SK-N-SH (cell line): ENCODE results near the gene AP4S1. TPM values are rescaled to one million over a fixed set of nuclear protein-coding genes. Genes with fewer than 3 reads are reported as not detected.

ENCODE experiments used
- CTCF ChIA-PET: fragments of 300-600, 350-600 bp; formaldehyde crosslinking; extraction: SDS; loops from one replicate; lab custom pipeline; 2021; lab: Yijun Ruan, JAX
- POLR2A ChIA-PET: fragments of 350-600 bp; sonication (Branson Sonifier 250); formaldehyde crosslinking; extraction: SDS; loops from one replicate; lab custom pipeline; 2020; ENCODE audit warnings: antibody characterized with exemption, inconsistent platforms; lab: Yijun Ruan, JAX
- DNase-seq: peaks from one replicate; pipeline ENCODE4 v3.0.0; 2012
- H2AFZ ChIP-seq: fragments of 200-600 bp; sonication (generic); 2 replicates; pipeline ENCODE4 v1.8.1; 2016; ENCODE audit warnings: antibody characterized with exemption, mild to moderate bottlenecking, low read depth
- H3F3A ChIP-seq: fragments of 200-600 bp; sonication (generic); replicated peaks from 2 replicates; pipeline ENCODE3; 2016; ENCODE audit warnings: antibody characterized with exemption, mild to moderate bottlenecking; ENCODE audit not compliant: insufficient read depth
- H3K27ac ChIP-seq, 2 experiments: fragments of 200-500 bp in 1 of 2; fragments of 200-600 bp in 1 of 2; sonication (Bioruptor generic) in 1 of 2; sonication (generic), shearing (Covaris generic) in 1 of 2; 2 replicates each; pipeline versions ENCODE4 v1.5.1 to v1.6.1; 2014 to 2016; ENCODE audit warnings: low read depth in 2 of 2, inconsistent platforms in 1 of 2, low read length in 1 of 2, mild to moderate bottlenecking in 1 of 2, mixed read lengths in 1 of 2
- H3K27me3 ChIP-seq: fragments of 200-600 bp; sonication (generic), shearing (Covaris generic); 2 replicates; pipeline ENCODE4 v1.6.1; 2016; ENCODE audit warnings: mixed run types; ENCODE audit not compliant: insufficient read depth
- H3K36me3 ChIP-seq, 2 experiments: fragments of 200-500 bp in 1 of 2; fragments of 200-600 bp in 1 of 2; sonication (Bioruptor generic) in 1 of 2; sonication (generic) in 1 of 2; replicated peaks in 1 of 2; 2 replicates each; pipeline versions ENCODE3 to v1.5.1; 2014 to 2016; ENCODE audit warnings: low read length in 1 of 2, mild to moderate bottlenecking in 1 of 2; ENCODE audit not compliant: insufficient read depth in 2 of 2, control insufficient read depth in 1 of 2
- H3K4me1 ChIP-seq, 2 experiments: fragments of 200-500 bp in 1 of 2; fragments of 200-600 bp in 1 of 2; sonication (Bioruptor generic) in 1 of 2; sonication (generic), shearing (Covaris generic) in 1 of 2; 2 replicates each; pipeline versions ENCODE4 v1.5.1 to v1.6.1; 2014 to 2016; ENCODE audit warnings: low read depth in 1 of 2, low read length in 1 of 2, mixed run types in 1 of 2; ENCODE audit not compliant: insufficient read depth in 2 of 2, control insufficient read depth in 1 of 2
- H3K4me2 ChIP-seq: fragments of 200-600 bp; sonication (generic), shearing (Covaris generic); 2 replicates; pipeline ENCODE4 v1.6.1; 2017; ENCODE audit warnings: mixed run types
- H3K4me3 ChIP-seq, 2 experiments: fragments of 200-500 bp in 1 of 2; fragments of 200-600 bp in 1 of 2; sonication (Bioruptor generic) in 1 of 2; sonication (generic), shearing (Covaris generic) in 1 of 2; 2 replicates each; pipeline versions ENCODE4 v1.5.1 to v1.8.1; 2014 to 2016; ENCODE audit warnings: low read depth in 2 of 2, inconsistent platforms in 1 of 2, low read length in 1 of 2, mild to moderate bottlenecking in 1 of 2, mixed read lengths in 1 of 2, moderate library complexity in 1 of 2
- H3K79me2 ChIP-seq: fragments of 200-600 bp; sonication (generic); 2 replicates; pipeline ENCODE4 v1.8.1; 2017; ENCODE audit warnings: mild to moderate bottlenecking; ENCODE audit not compliant: insufficient read depth
- H3K9ac ChIP-seq: fragments of 200-600 bp; sonication (generic); 2 replicates; pipeline ENCODE4 v1.6.1; 2017; ENCODE audit warnings: mixed run types
- H3K9me2 ChIP-seq: fragments of 200-600 bp; sonication (generic); 2 replicates; pipeline ENCODE4 v1.6.1; 2017; ENCODE audit warnings: mixed run types
- H3K9me3 ChIP-seq: fragments of 200-600 bp; sonication (generic); 2 replicates; pipeline ENCODE4 v1.6.1; 2017; ENCODE audit warnings: mixed run types, mild to moderate bottlenecking, moderate library complexity
- H4K20me1 ChIP-seq: fragments of 200-600 bp; sonication (generic); 2 replicates; pipeline ENCODE4 v1.6.1; 2017; ENCODE audit warnings: mild to moderate bottlenecking, mixed run types; ENCODE audit not compliant: insufficient read depth
- CHD2 ChIP-seq: fragments of 150-350 bp; IDR thresholded peaks from 2 replicates; pipeline ENCODE4 v1.6.1; 2018; ENCODE audit warnings: low read length; ENCODE audit not compliant: partially characterized antibody
- ELF1 ChIP-seq: IDR thresholded peaks from 2 replicates; pipeline ENCODE4 v1.4.0; 2012
- EP300 ChIP-seq, 2 experiments: IDR thresholded peaks; 2 replicates each; pipeline versions ENCODE4 v1.4.0 to v1.6.1; 2012; ENCODE audit warnings: borderline replicate concordance in 1 of 2, low read depth in 1 of 2, low read length in 1 of 2
- EZH2phosphoT487 ChIP-seq: fragments of 200-600 bp; sonication (generic); IDR thresholded peaks from 2 replicates; pipeline ENCODE4 v1.6.1; 2017; ENCODE audit warnings: low read depth, mixed run types, mild to moderate bottlenecking, antibody characterized with exemption, moderate library complexity, borderline replicate concordance
- FOXJ3 ChIP-seq: sonication (generic); formaldehyde crosslinking; IDR thresholded peaks from 2 replicates; pipeline ENCODE4 v1.5.1; 2020; ENCODE audit warnings: mild to moderate bottlenecking, missing genetic modification reagents
- FOXM1 ChIP-seq: IDR thresholded peaks from 2 replicates; pipeline ENCODE4 v1.4.0; 2012; ENCODE audit warnings: low read depth, mild to moderate bottlenecking
- JUND ChIP-seq: IDR thresholded peaks from 2 replicates; pipeline ENCODE4 v1.4.0; 2012
- MEF2A ChIP-seq: IDR thresholded peaks from 2 replicates; pipeline ENCODE4 v1.4.0; 2012; ENCODE audit warnings: low read depth, borderline replicate concordance
- NFIC ChIP-seq: IDR thresholded peaks from 2 replicates; pipeline ENCODE4 v1.4.0; 2012; ENCODE audit warnings: borderline replicate concordance
- NRF1 ChIP-seq: IDR thresholded peaks from 2 replicates; pipeline ENCODE4 v1.6.1; 2012; ENCODE audit warnings: low read depth, mild to moderate bottlenecking, low read length
- RAD21 ChIP-seq: IDR thresholded peaks from 2 replicates; pipeline ENCODE4 v1.6.1; 2012; ENCODE audit warnings: mild to moderate bottlenecking, low read length
- RXRA ChIP-seq: IDR thresholded peaks from 2 replicates; pipeline ENCODE4 v1.4.0; 2012; ENCODE audit warnings: low read depth, mild to moderate bottlenecking, borderline replicate concordance
- SMC3 ChIP-seq: IDR thresholded peaks from 2 replicates; pipeline ENCODE4 v1.6.1; 2012; ENCODE audit warnings: low read depth, low read length, improper control_type of control experiment
- TAF1 ChIP-seq: IDR thresholded peaks from 2 replicates; pipeline ENCODE4 v1.6.1; 2012; ENCODE audit warnings: low read depth, mild to moderate bottlenecking, low read length, moderate library complexity, borderline replicate concordance
- TCF12 ChIP-seq: IDR thresholded peaks from 2 replicates; pipeline ENCODE4 v1.4.0; 2012
- TEAD4 ChIP-seq: IDR thresholded peaks from 2 replicates; pipeline ENCODE4 v1.4.0; 2012; ENCODE audit warnings: mild to moderate bottlenecking, borderline replicate concordance; ENCODE audit not compliant: insufficient read depth
- USF1 ChIP-seq: IDR thresholded peaks from 2 replicates; pipeline ENCODE4 v1.4.0; 2012; ENCODE audit warnings: low read depth, borderline replicate concordance
- YY1 ChIP-seq: IDR thresholded peaks from 2 replicates; pipeline ENCODE4 v1.4.0; 2012; ENCODE audit warnings: low read depth, mild to moderate bottlenecking
- ZBTB33 ChIP-seq: IDR thresholded peaks from 2 replicates; pipeline ENCODE4 v1.4.0; 2012; ENCODE audit warnings: low read depth, borderline replicate concordance
- WGBS: methylation state at CpG from one replicate; pipeline ENCODE4 v1.1.6; 2017; ENCODE audit warnings: low lambda C conversion rate; 5-methylcytosine and 5-hydroxymethylcytosine counted together
- polyA plus RNA-seq, 3 experiments: library from polyadenylated mRNA; depleted of rRNA; stranded (reverse); fragments of >200 nt; gene quantifications; 2 replicates each; pipeline ENCODE4 v1.2.3, GENCODE V29; 2012
- TF ChIP-seq, protein P1 (sequence below): fragments of 150-350 bp; IDR thresholded peaks from 2 replicates; pipeline ENCODE4 v1.6.1; 2017; ENCODE audit warnings: antibody characterized with exemption, low read length, low read depth, borderline replicate concordance

Gene AP4S1
- polyA plus RNA-seq, 1 of the 3 experiments (the other 2 are of a cell fraction) = 1.7 TPM

DNA sequence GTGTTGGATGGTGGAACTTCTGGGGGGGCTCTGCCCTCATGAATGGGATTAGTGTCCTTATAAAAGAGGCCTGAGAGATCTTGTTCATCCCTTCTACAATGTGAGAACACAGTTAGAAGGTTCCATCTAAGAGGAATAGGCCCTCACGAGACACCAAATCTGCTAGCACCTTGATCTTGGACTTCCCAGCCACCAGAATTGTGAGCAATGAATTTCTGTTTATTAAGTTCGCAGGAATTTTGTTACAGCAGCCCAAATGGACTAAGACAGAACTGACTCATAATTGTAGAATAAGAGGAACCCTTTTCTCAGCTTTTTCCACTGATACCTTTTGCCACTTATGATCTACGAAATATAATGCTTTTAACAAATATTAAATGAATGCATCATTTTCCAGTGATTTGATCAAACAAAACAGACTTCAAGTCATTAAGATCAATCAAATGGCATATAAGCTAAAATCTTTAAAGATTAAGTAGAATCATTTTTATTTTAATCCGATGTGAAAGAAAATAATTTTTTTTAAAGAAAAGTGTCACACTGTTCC, 113.9 kb downstream of the AP4S1 start:
- Histone ChIP-seq H3K4me1 (no peaks in the 10 kb centered on the region), H3K9me2 (no peaks in the 10 kb centered on the region), H3F3A (peaks cover 12% of the 10 kb centered on the region), H3K4me2 (no peak overlapping the region), H3K36me3 (peaks cover 70 to 82% of the 10 kb centered on the region in 2 experiments), H3K27me3 (no peaks in the 10 kb centered on the region), H3K9me3 (no peaks in the 10 kb centered on the region), H3K9ac (no peak overlapping the region)
- ChIA-PET POLR2A (no interaction called here), CTCF (interaction anchor here (1.1 to 2.1 kb wide), 3 partner anchors 24 to 158 kb away, joined by 3 to 7 read pairs (median 3); no protein-coding TSS in a partner anchor)
- no peak for DNase-seq
- no peak for TF ChIP-seq CHD2
- TF ChIP-seq, protein P1, sequence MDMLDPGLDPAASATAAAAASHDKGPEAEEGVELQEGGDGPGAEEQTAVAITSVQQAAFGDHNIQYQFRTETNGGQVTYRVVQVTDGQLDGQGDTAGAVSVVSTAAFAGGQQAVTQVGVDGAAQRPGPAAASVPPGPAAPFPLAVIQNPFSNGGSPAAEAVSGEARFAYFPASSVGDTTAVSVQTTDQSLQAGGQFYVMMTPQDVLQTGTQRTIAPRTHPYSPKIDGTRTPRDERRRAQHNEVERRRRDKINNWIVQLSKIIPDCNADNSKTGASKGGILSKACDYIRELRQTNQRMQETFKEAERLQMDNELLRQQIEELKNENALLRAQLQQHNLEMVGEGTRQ = no peak
- TF ChIP-seq RAD21 = no peak
- TF ChIP-seq EP300 (IDR thresholded peaks at IDR 0.05; ENCODE audit: borderline replicate concordance in 1 of 2, low read depth in 1 of 2, low read length in 1 of 2) = no peak
- TF ChIP-seq NFIC = no peak
- no peak for TF ChIP-seq ELF1
- no peak for TF ChIP-seq TCF12
- no peak for TF ChIP-seq SMC3
- no peak for TF ChIP-seq RXRA
- TF ChIP-seq FOXJ3 (CRISPR knock-in tag) = no peak
- no peak for TF ChIP-seq ZBTB33
- no peak for TF ChIP-seq USF1
- no peak for TF ChIP-seq NRF1
- no peak for TF ChIP-seq YY1
- TF ChIP-seq, all 33 proteins: peak for 0
- H2AFZ ChIP-seq = no peak overlapping the region
- no peak overlapping the region for H3K4me3 ChIP-seq
- WGBS = 88% methylated on average over 4 of the region's 4 CpGs
- H3K79me2 ChIP-seq = no peaks in the 10 kb centered on the region
- H4K20me1 ChIP-seq = no peaks in the 10 kb centered on the region
- H3K27ac ChIP-seq = no peak overlapping the region

DNA sequence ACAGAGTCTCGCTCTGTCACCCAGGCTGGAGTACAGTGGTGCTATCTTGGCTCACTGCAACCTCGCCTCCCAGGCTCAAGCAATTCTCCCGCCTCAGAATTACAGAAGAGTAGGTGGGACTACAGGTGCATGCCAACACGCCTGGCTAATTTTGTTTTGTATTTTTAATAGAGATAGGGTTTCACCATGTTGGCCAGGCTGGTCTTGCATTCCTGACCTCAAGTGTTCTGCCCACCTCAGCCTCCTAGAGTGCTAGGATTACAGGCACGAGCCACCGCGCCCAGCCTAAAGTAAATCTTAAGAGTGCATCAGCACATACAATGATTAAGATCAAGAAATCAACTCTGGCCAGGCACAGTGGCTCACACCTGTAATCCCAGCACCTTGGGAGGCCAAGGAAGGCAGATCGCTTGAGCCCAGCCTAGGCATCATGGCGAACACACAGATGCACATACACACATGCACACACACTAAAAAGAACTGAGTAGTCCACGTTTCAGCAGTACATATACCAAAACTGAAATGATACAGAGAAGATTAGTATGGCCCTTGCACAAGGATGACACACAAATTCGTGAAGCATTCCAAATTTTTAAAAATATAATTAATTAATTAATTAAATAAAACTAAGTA, 117.1 kb downstream of the AP4S1 start:
- H3K9ac ChIP-seq = no peak overlapping the region
- TF ChIP-seq ELF1 (no peak), JUND (no peak), TEAD4 (no peak), ZBTB33 (no peak), RAD21 (no peak), TCF12 (no peak), FOXM1 (no peak), MEF2A (no peak), EZH2phosphoT487 (no peak), TAF1 (no peak), CHD2 (no peak)
- TF ChIP-seq, protein P1 = no peak

More for the DNA sequence above, 117.1 kb downstream of the AP4S1 start:
- H3K4me1 ChIP-seq = no peaks in the 10 kb centered on the region
- no peaks in the 10 kb centered on the region for H4K20me1 ChIP-seq
- H3K9me2 ChIP-seq = no peaks in the 10 kb centered on the region
- H2AFZ ChIP-seq = no peak overlapping the region
- H3F3A ChIP-seq = peaks cover 8% of the 10 kb centered on the region
- H3K4me2 ChIP-seq = no peak overlapping the region
- POLR2A ChIA-PET = no interaction called here
- H3K27me3 ChIP-seq = no peaks in the 10 kb centered on the region
- CTCF ChIA-PET = no interaction called here
- no peaks in the 10 kb centered on the region for H3K9me3 ChIP-seq
- peaks cover 64 to 82% of the 10 kb centered on the region in 2 experiments for H3K36me3 ChIP-seq
- H3K79me2 ChIP-seq = no peaks in the 10 kb centered on the region
- WGBS = 93% methylated on average over 11 of the region's 11 CpGs
- H3K4me3 ChIP-seq = no peak overlapping the region
- no peak overlapping the region for H3K27ac ChIP-seq
- DNase-seq = no peak
